SH-SY5Y (cell line): ENCODE data around the gene USP38.

Experiments
- GATA2 ChIP-seq: IDR thresholded peaks from 2 replicates; pipeline ENCODE4 v1.6.1; 2011; ENCODE audit warnings: mild to moderate bottlenecking, low read depth, low read length
- GATA3 ChIP-seq: IDR thresholded peaks from 2 replicates; pipeline ENCODE4 v1.6.1; 2011; ENCODE audit warnings: low read depth, mild to moderate bottlenecking, low read length, moderate library complexity

DNA sequence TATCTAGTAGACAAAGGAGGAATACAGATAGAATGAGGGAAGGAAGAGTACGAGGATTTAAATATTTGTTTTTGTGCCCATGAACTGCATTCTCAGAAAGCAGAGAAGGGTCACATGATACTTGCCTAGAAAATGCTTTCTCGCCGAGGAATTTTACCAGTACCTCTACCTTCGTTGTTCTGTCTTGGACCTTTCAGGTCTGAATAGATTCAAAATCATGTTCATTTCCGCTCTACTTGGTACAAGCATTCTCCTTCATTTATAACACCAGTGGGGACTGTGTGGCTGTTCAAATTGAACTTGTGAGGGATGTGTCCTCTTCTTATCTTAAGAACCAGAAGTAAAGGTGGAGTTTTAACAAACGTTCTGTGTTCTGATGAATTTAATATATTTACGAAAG is 1.9 kb downstream of the USP38 start:
- TF ChIP-seq GATA2 (no peak), GATA3 (no peak)
